PC-9 (cell line): ENCODE results near the gene YAP1. TPM values are rescaled to one million over a fixed set of nuclear protein-coding genes. Genes with fewer than 3 reads are reported as not detected.

Experiments
- BruUV-seq: library from RNA; stranded (reverse); fragments of 400-500 nt; replicated peaks from 2 replicates; lab custom pipeline; 2021; lab: Mats Ljungman, UMichigan
- CTCF ChIA-PET: fragments of 300-600 bp; sonication (Branson Sonifier 250); formaldehyde crosslinking; loops from one replicate; lab custom pipeline; 2022; ENCODE audit warnings: antibody characterized with exemption; lab: Charles Lee
- POLR2A ChIA-PET: fragments of 300-600 bp; sonication (Branson Sonifier 250); formaldehyde crosslinking; loops from one replicate; lab custom pipeline; 2022; ENCODE audit warnings: antibody characterized with exemption; ENCODE audit not compliant: unreplicated experiment; lab: Charles Lee
- DNase-seq, 2 experiments: peaks; one replicate each; pipeline versions ENCODE4 v3.0.0 to v3.0.0-alpha.2; 2015 to 2022; ENCODE audit warnings: mixed read lengths in 1 of 2
- H2AFZ ChIP-seq: fragments of 200-600 bp; sonication (generic); 2 replicates; pipeline ENCODE4 v1.8.1; 2017; ENCODE audit warnings: antibody characterized with exemption
- H3F3A ChIP-seq: fragments of 200-600 bp; sonication (generic); 2 replicates; pipeline ENCODE4 v1.8.1; 2017; ENCODE audit warnings: antibody characterized with exemption, mild to moderate bottlenecking, low read depth; ENCODE audit not compliant: insufficient read depth
- H3K27ac ChIP-seq: fragments of 200-600 bp; sonication (generic); 2 replicates; pipeline ENCODE4 v1.6.1; 2016; ENCODE audit warnings: mixed run types
- H3K27me3 ChIP-seq: fragments of 200-600 bp; sonication (generic); 2 replicates; pipeline ENCODE4 v1.6.1; 2016; ENCODE audit warnings: low read depth, mixed run types; ENCODE audit not compliant: insufficient read depth
- H3K36me3 ChIP-seq: fragments of 200-600 bp; sonication (generic); 2 replicates; pipeline ENCODE4 v1.6.1; 2016; ENCODE audit warnings: low read depth, mixed run types
- H3K4me1 ChIP-seq: fragments of 200-600 bp; sonication (generic); replicated peaks from 2 replicates; pipeline ENCODE4 v1.6.1; 2016; ENCODE audit warnings: mixed run types; ENCODE audit not compliant: insufficient read depth
- H3K4me2 ChIP-seq: fragments of 200-600 bp; sonication (generic); 2 replicates; pipeline ENCODE4 v1.6.1; 2017; ENCODE audit warnings: mixed run types
- H3K4me3 ChIP-seq: fragments of 200-600 bp; sonication (generic); 2 replicates; pipeline ENCODE4 v1.6.1; 2016; ENCODE audit warnings: mixed run types
- H3K79me2 ChIP-seq: fragments of 200-600 bp; sonication (generic); 2 replicates; pipeline ENCODE4 v1.6.1; 2017; ENCODE audit warnings: low read depth, mixed run types
- H3K9me2 ChIP-seq: fragments of 200-600 bp; sonication (generic); 2 replicates; pipeline ENCODE4 v1.8.1; 2017; ENCODE audit warnings: mild to moderate bottlenecking; ENCODE audit not compliant: insufficient read depth
- H3K9me3 ChIP-seq: fragments of 200-600 bp; sonication (generic); 2 replicates; pipeline ENCODE4 v1.8.1; 2016; ENCODE audit warnings: low read depth; ENCODE audit not compliant: insufficient read depth
- H4K20me1 ChIP-seq: fragments of 200-600 bp; sonication (generic); 2 replicates; pipeline ENCODE4 v1.8.1; 2017; ENCODE audit not compliant: insufficient read depth
- CTCF ChIP-seq: fragments of 200-600 bp; sonication (generic); conservative IDR thresholded peaks from 2 replicates; pipeline ENCODE4 v1.6.1; 2017; ENCODE audit warnings: mixed run types, antibody characterized with exemption, mild to moderate bottlenecking, moderate library complexity
- EZH2 ChIP-seq: fragments of 200-600 bp; sonication (generic); IDR thresholded peaks from 2 replicates; pipeline ENCODE4 v1.8.0; 2017; ENCODE audit warnings: antibody characterized with exemption, low read depth
- intact Hi-C: fragments of 100-400 bp; cut with micrococcal nuclease; formaldehyde crosslinking; loops from one replicate; pipeline ENCODE4 v1.10.0; 2022; ENCODE audit not compliant: unreplicated experiment
- total RNA-seq: library from RNA; stranded (reverse); gene quantifications from 2 replicates; pipeline ENCODE4 v1.2.3, GENCODE V29; 2021

The YAP1 gene
- total RNA-seq, 1 experiment from 2014 or later: 111 TPM

- TF ChIP-seq EZH2 (no peak), CTCF (no peak)
- peaks cover 26% of the 10 kb centered on the region for H3K4me1 ChIP-seq
- no peaks in the 10 kb centered on the region for H3K9me2 ChIP-seq
- intact Hi-C loops: no loop called here
- no peaks in the 10 kb centered on the region for H4K20me1 ChIP-seq
- ChIA-PET CTCF (no interaction called here), POLR2A (no interaction called here)
- no peak overlapping the region for H3K4me3 ChIP-seq
- no peaks in the 10 kb centered on the region for H3K79me2 ChIP-seq
- no peak for DNase-seq
- H3K9me3 ChIP-seq: no peaks in the 10 kb centered on the region
- H3K27me3 ChIP-seq: no peaks in the 10 kb centered on the region
- H3K4me2 ChIP-seq: no peak overlapping the region
- H3K36me3 ChIP-seq: no peaks in the 10 kb centered on the region
- BruUV-seq: no TSS peak
- no peak overlapping the region for H2AFZ ChIP-seq
- no peak overlapping the region for H3K27ac ChIP-seq
- H3F3A ChIP-seq: peaks cover 25% of the 10 kb centered on the region
Measured at GRCh38 chr11:102239448-102239847, 129.2 kb downstream of the YAP1 start.

DNA sequence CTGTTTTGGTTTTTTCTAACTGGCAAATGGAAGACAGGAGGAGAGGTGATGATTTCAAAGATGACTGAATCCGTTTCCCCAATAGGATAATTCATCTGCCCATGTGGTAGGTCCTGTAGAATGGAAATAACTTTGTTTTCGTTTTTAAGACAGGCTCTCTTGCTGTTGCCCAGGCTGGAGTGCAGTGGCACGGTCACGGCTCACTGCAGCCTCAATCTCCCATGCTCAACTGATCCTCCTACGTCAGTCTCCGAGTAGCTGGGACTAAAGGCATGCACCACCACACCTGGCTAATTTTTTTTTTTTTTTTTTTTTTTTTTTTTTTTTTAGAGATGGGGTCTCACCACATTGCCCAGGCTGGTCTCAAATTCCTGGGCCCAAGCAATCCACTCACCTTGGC lies 129.7 kb downstream of the YAP1 start:
- POLR2A ChIA-PET: no interaction called here

GRCh38 chr11:102240502-102240901 lies 130.3 kb downstream of the YAP1 start:
- H3F3A ChIP-seq: peaks cover 35% of the 10 kb centered on the region
- peaks cover 37% of the 10 kb centered on the region for H3K4me1 ChIP-seq
- CTCF ChIA-PET: no interaction called here
- H3K9me2 ChIP-seq: no peaks in the 10 kb centered on the region
- no peaks in the 10 kb centered on the region for H3K9me3 ChIP-seq
- peak in 1 of 2 experiments; percentile 41 for DNase-seq
- H3K4me2 ChIP-seq: no peak overlapping the region
- H3K79me2 ChIP-seq: no peaks in the 10 kb centered on the region
- POLR2A ChIA-PET: no interaction called here
- no TSS peak for BruUV-seq
- no peak overlapping the region for H2AFZ ChIP-seq
- TF ChIP-seq CTCF (no peak), EZH2 (no peak)
- no peak overlapping the region for H3K4me3 ChIP-seq
- intact Hi-C loops: no loop called here
- H4K20me1 ChIP-seq: no peaks in the 10 kb centered on the region
- H3K27me3 ChIP-seq: no peaks in the 10 kb centered on the region
- H3K27ac ChIP-seq: no peak overlapping the region
- H3K36me3 ChIP-seq: no peaks in the 10 kb centered on the region

More for the DNA sequence above, 129.7 kb downstream of the YAP1 start:
- no peak for TF ChIP-seq CTCF
- no peak for TF ChIP-seq EZH2
- no peaks in the 10 kb centered on the region for H3K9me3 ChIP-seq
- intact Hi-C loops: no loop called here
- H3K9me2 ChIP-seq: no peaks in the 10 kb centered on the region
- H2AFZ ChIP-seq: no peak overlapping the region
- CTCF ChIA-PET: no interaction called here
- no peak overlapping the region for H3K27ac ChIP-seq
- BruUV-seq: no TSS peak
- H3K36me3 ChIP-seq: no peaks in the 10 kb centered on the region
- no peak overlapping the region for H3K4me3 ChIP-seq
- H3K27me3 ChIP-seq: no peaks in the 10 kb centered on the region
- no peak for DNase-seq
- no peak overlapping the region for H3K4me2 ChIP-seq
- H4K20me1 ChIP-seq: no peaks in the 10 kb centered on the region
- no peaks in the 10 kb centered on the region for H3K79me2 ChIP-seq
- H3F3A ChIP-seq: peaks cover 29% of the 10 kb centered on the region
- H3K4me1 ChIP-seq: peaks cover 31% of the 10 kb centered on the region
